Colonic mucosa (tissue), 4 donors: ENCODE data around the gene SH3RF1. TPM values are rescaled to one million over a fixed set of nuclear protein-coding genes. Genes with fewer than 3 reads are reported as not detected.

Source experiments
- DNase-seq: peaks from one replicate; pipeline ENCODE4 v3.0.0-alpha.2; 2020
- H3K27ac ChIP-seq: fragments of 200-600 bp; one replicate; pipeline ENCODE4 v1.8.0; 2021
- H3K27me3 ChIP-seq: fragments of 200-600 bp; one replicate; pipeline ENCODE4 v1.8.0; 2021
- H3K36me3 ChIP-seq: fragments of 200-600 bp; one replicate; pipeline ENCODE4 v1.8.0; 2021
- H3K4me1 ChIP-seq: fragments of 200-600 bp; one replicate; pipeline ENCODE4 v1.8.0; 2021; ENCODE audit warnings: mild to moderate bottlenecking
- H3K4me3 ChIP-seq: fragments of 200-600 bp; one replicate; pipeline ENCODE4 v1.8.0; 2021
- H3K9ac ChIP-seq, 2 donors: one replicate each; pipeline ENCODE4 v1.7.0; 2013; ENCODE audit warnings: control low read depth in 2 of 2, low read depth in 2 of 2, low read length in 2 of 2
- H3K9me3 ChIP-seq: fragments of 200-600 bp; one replicate; pipeline ENCODE4 v1.8.0; 2021
- CTCF ChIP-seq: fragments of 200-600 bp; IDR thresholded peaks from one replicate; pipeline ENCODE4 v1.8.0; 2022; ENCODE audit warnings: antibody characterized with exemption, mild to moderate bottlenecking
- intact Hi-C: fragments of 100-400 bp; cut with DNase I; formaldehyde crosslinking; loops from one replicate; pipeline ENCODE4 v1.14.1; 2022
- total RNA-seq, 2 donors: library from RNA; stranded (reverse); fragmentation: NEBNext Ultra II Directional in 1 of 2; extraction: Animal tissue kit (Norgen Biotek cat#: 25700) in 1 of 2; gene quantifications; one replicate each; pipeline ENCODE4 v1.2.1, GENCODE V29; 2021
- donor health status: healthy.
- donor health status: DM: no; HTN: no; CAD: no.
- donor health status: DM: no; HTN: no; CAD: no.

The SH3RF1 gene
- total RNA-seq, result 10 to 100 TPM; 50.2 to 77.1 TPM

GRCh38 chr4:169270810-169271691 lies at the start of gene SH3RF1:
Gene SH3RF1, minus strand, starts transcription at chr4:169270956. Its CDS starts 1,744 bp downstream, at chr4:169269212.
- peak within 1 kb of the TSS; percentile 97 for H3K9ac ChIP-seq
- no peaks in the 10 kb centered on the region for H3K4me1 ChIP-seq
- peak; percentile 8 for TF ChIP-seq CTCF
- peak within 1 kb of the TSS; percentile 93 for H3K27ac ChIP-seq
- no peaks in the 10 kb centered on the region for H3K36me3 ChIP-seq
- intact Hi-C loops, result loop anchor here (5.0 to 10.0 kb wide), 2 partner anchors 216 to 246 kb away; no protein-coding TSS in a partner anchor
- peak within 1 kb of the TSS; percentile 91 for H3K4me3 ChIP-seq
- H3K27me3 ChIP-seq, result no peaks in the 10 kb centered on the region
- H3K9me3 ChIP-seq, result no peaks in the 10 kb centered on the region
- peak; percentile 89 for DNase-seq

GRCh38 chr4:169315530-169316343 lies 45.0 kb upstream of the SH3RF1 start:
- H3K4me3 ChIP-seq, result no peak overlapping the region
- peaks cover 6% of the 10 kb centered on the region for H3K4me1 ChIP-seq
- intact Hi-C loops, result no loop called here
- H3K9me3 ChIP-seq, result no peaks in the 10 kb centered on the region
- H3K9ac ChIP-seq, result no peak overlapping the region
- no peak overlapping the region for H3K27ac ChIP-seq
- TF ChIP-seq CTCF, result no peak
- no peaks in the 10 kb centered on the region for H3K36me3 ChIP-seq
- DNase-seq, result no peak
- H3K27me3 ChIP-seq, result no peaks in the 10 kb centered on the region

- H3K9ac ChIP-seq, result no peak overlapping the region
- H3K36me3 ChIP-seq, result no peaks in the 10 kb centered on the region
- no peaks in the 10 kb centered on the region for H3K9me3 ChIP-seq
- no peak for TF ChIP-seq CTCF
- H3K27ac ChIP-seq, result peak overlapping the region; percentile 48
- no peaks in the 10 kb centered on the region for H3K27me3 ChIP-seq
- DNase-seq, result peak; percentile 97
- intact Hi-C loops, result no loop called here
- no peak overlapping the region for H3K4me3 ChIP-seq
- H3K4me1 ChIP-seq, result peaks cover 6% of the 10 kb centered on the region
These were observed 44.1 kb upstream of the SH3RF1 start for GRCh38 chr4:169314906-169315305.

GRCh38 chr4:169313732-169314131 lies 43.0 kb upstream of the SH3RF1 start:
- Histone ChIP-seq H3K9ac (no peak overlapping the region), H3K27me3 (no peaks in the 10 kb centered on the region), H3K36me3 (no peaks in the 10 kb centered on the region), H3K27ac (no peak overlapping the region), H3K4me1 (peaks cover 6% of the 10 kb centered on the region), H3K4me3 (no peak overlapping the region), H3K9me3 (no peaks in the 10 kb centered on the region)
- DNase-seq, result no peak
- intact Hi-C loops, result no loop called here
- TF ChIP-seq CTCF, result no peak

- DNase-seq, result no peak
- no peak overlapping the region for H3K27ac ChIP-seq
- intact Hi-C loops, result no loop called here
These were observed 42.1 kb upstream of the SH3RF1 start for GRCh38 chr4:169312690-169313422.

More at GRCh38 chr4:169312690-169313422, 42.1 kb upstream of the SH3RF1 start:
- peaks cover 6% of the 10 kb centered on the region for H3K4me1 ChIP-seq
- H3K9me3 ChIP-seq, result no peaks in the 10 kb centered on the region
- no peaks in the 10 kb centered on the region for H3K36me3 ChIP-seq
- no peaks in the 10 kb centered on the region for H3K27me3 ChIP-seq
- H3K4me3 ChIP-seq, result no peak overlapping the region
- H3K9ac ChIP-seq, result no peak overlapping the region
- TF ChIP-seq CTCF, result no peak
